Stomach (tissue), 4 donors: Measurements from ENCODE around the gene SARDH.

ENCODE experiments used
- EP300 ChIP-seq: sonication (generic); formaldehyde crosslinking; IDR thresholded peaks from one replicate; pipeline ENCODE4 v1.6.1; 2017; ENCODE audit warnings: antibody characterized with exemption
- POLR2A ChIP-seq, 4 donors: fragments of 450-650 bp; IDR thresholded peaks; one replicate each; pipeline ENCODE4 v1.6.1; 2016; ENCODE audit warnings: antibody characterized with exemption in 4 of 4, control low read depth in 2 of 4, mild to moderate bottlenecking in 1 of 4, moderate library complexity in 1 of 4
- POLR2AphosphoS5 ChIP-seq, 3 donors: sonication (generic); formaldehyde crosslinking; IDR thresholded peaks; one replicate each; pipeline ENCODE4 v1.6.1; 2016; ENCODE audit warnings: antibody characterized with exemption in 3 of 3
- TF ChIP-seq, protein P1 (sequence below), 7 experiments: fragments of 450-650 bp in 4 of 7; fragments of 200-600 bp in 3 of 7; sonication (generic) in 3 of 7; IDR thresholded peaks; one replicate each; pipeline ENCODE4 v1.5.1; 2016 to 2019; ENCODE audit warnings: antibody characterized with exemption in 7 of 7, control low read depth in 2 of 7, mild to moderate bottlenecking in 1 of 7

DNA sequence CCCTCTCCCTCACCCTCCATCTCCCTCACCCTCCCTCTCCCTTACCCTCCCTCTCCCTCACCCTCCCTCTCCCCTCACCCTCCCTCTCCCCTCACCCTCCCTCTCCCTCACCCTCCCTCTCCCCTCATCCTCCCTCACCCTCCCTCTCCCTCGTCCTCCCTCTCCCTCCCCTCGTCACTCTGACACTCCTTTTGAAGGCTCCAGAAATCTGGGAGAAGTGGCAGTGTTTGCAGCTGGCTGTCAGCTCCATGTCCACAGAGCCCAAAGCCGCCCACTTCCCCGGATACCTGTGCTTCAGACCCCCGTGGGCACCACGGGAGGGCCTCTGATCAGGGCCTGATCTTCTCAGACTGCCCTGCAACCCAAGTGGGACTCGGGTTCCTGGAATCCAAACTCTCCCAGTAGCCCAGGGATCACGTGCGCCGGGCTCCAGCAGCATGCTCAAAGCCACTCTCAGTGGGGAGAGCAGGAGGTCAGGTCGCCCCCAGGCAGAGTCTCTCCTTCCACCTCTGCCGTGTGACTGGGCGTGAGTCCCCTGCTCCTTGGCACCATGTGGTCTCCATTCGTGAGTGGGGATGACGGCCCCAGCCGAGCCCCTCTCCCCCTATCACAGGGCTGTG lies 68.9 kb downstream of the SARDH start:
- TF ChIP-seq, protein P1, sequence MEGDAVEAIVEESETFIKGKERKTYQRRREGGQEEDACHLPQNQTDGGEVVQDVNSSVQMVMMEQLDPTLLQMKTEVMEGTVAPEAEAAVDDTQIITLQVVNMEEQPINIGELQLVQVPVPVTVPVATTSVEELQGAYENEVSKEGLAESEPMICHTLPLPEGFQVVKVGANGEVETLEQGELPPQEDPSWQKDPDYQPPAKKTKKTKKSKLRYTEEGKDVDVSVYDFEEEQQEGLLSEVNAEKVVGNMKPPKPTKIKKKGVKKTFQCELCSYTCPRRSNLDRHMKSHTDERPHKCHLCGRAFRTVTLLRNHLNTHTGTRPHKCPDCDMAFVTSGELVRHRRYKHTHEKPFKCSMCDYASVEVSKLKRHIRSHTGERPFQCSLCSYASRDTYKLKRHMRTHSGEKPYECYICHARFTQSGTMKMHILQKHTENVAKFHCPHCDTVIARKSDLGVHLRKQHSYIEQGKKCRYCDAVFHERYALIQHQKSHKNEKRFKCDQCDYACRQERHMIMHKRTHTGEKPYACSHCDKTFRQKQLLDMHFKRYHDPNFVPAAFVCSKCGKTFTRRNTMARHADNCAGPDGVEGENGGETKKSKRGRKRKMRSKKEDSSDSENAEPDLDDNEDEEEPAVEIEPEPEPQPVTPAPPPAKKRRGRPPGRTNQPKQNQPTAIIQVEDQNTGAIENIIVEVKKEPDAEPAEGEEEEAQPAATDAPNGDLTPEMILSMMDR (IDR thresholded peaks at IDR 0.05): no peak
- TF ChIP-seq POLR2A (IDR thresholded peaks at IDR 0.05) (no peak), EP300 (no peak), POLR2AphosphoS5 (IDR thresholded peaks at IDR 0.05) (no peak)
